CD14-positive monocyte (primary cell): ENCODE data around the gene ARPC1A. TPM values are rescaled to one million over a fixed set of nuclear protein-coding genes. Genes with fewer than 3 reads are reported as not detected.

Source experiments
- DNase-seq, 3 donors: peaks; one replicate each; pipeline ENCODE4 v3.0.0-alpha.2; 2011 to 2022
- H2AFZ ChIP-seq: 2 replicates; pipeline ENCODE4 v1.6.0; 2012; ENCODE audit warnings: mild to moderate bottlenecking, low read depth, low read length, inconsistent platforms; ENCODE audit not compliant: insufficient read depth, poor library complexity, severe bottlenecking
- H3K27ac ChIP-seq, 2 donors: 1 replicate in 1 of 2; 2 replicates in 1 of 2; pipeline ENCODE4 v1.5.1; 2012 to 2013; ENCODE audit warnings: low read length in 2 of 2, control low read depth in 1 of 2, inconsistent platforms in 1 of 2, low read depth in 1 of 2, mild to moderate bottlenecking in 1 of 2
- H3K27me3 ChIP-seq, 2 donors: one replicate each; pipeline versions ENCODE4 v1.6.0 to v1.6.1; 2011 to 2013; ENCODE audit warnings: low read length in 2 of 2; ENCODE audit not compliant: control insufficient read depth in 2 of 2, insufficient read depth in 2 of 2
- H3K36me3 ChIP-seq, 2 donors: replicated peaks in 1 of 2; 1 replicate in 1 of 2; 2 replicates in 1 of 2; pipeline versions ENCODE4 v1.5.1 to v1.6.1; 2012 to 2013; ENCODE audit warnings: low read length in 2 of 2, control low read depth in 1 of 2, inconsistent platforms in 1 of 2, mild to moderate bottlenecking in 1 of 2; ENCODE audit not compliant: insufficient read depth in 2 of 2, control insufficient read depth in 1 of 2
- H3K4me1 ChIP-seq, 2 donors: 1 replicate in 1 of 2; 2 replicates in 1 of 2; pipeline versions ENCODE4 v1.5.1 to v1.6.1; 2012 to 2013; ENCODE audit warnings: low read length in 2 of 2, control low read depth in 1 of 2, inconsistent platforms in 1 of 2, mild to moderate bottlenecking in 1 of 2, moderate library complexity in 1 of 2; ENCODE audit not compliant: insufficient read depth in 2 of 2, control insufficient read depth in 1 of 2
- H3K4me2 ChIP-seq: replicated peaks from 2 replicates; pipeline ENCODE3; 2012; ENCODE audit warnings: low read length, moderate library complexity, mild to moderate bottlenecking; ENCODE audit not compliant: poor library complexity, severe bottlenecking; ENCODE audit errors: extremely low read depth
- H3K4me3 ChIP-seq, 3 experiments: fragments of 200-600 bp in 1 of 3; sonication (generic) in 1 of 3; replicated peaks in 1 of 3; 1 replicate in 2 of 3; 2 replicates in 1 of 3; pipeline ENCODE4 v1.5.1; 2011 to 2013; ENCODE audit warnings: low read length in 3 of 3, mild to moderate bottlenecking in 3 of 3, control low read depth in 2 of 3, low read depth in 2 of 3, inconsistent platforms in 1 of 3, moderate library complexity in 1 of 3
- H3K79me2 ChIP-seq: 2 replicates; pipeline ENCODE4 v1.6.0; 2012; ENCODE audit warnings: mild to moderate bottlenecking, control low read depth, inconsistent platforms, low read length, moderate library complexity; ENCODE audit not compliant: insufficient read depth
- H3K9ac ChIP-seq: 2 replicates; pipeline ENCODE4 v1.6.0; 2017; ENCODE audit warnings: low read length, mild to moderate bottlenecking; ENCODE audit not compliant: insufficient read depth, poor library complexity, severe bottlenecking
- H3K9me3 ChIP-seq, 2 donors: replicated peaks in 1 of 2; 1 replicate in 1 of 2; 2 replicates in 1 of 2; pipeline versions ENCODE4 v1.5.1 to v1.6.1; 2012 to 2013; ENCODE audit warnings: low read length in 2 of 2, control low read depth in 1 of 2; ENCODE audit not compliant: control insufficient read depth in 1 of 2, insufficient read depth in 1 of 2
- H4K20me1 ChIP-seq: 2 replicates; pipeline ENCODE4 v1.6.0; 2012; ENCODE audit warnings: mild to moderate bottlenecking, low read length, control low read depth, moderate library complexity; ENCODE audit not compliant: insufficient read depth
- H3K27ac Mint-ChIP-seq, 7 donors: one replicate each; pipeline ENCODE4 v1.8.0; 2020; ENCODE audit warnings: mild to moderate bottlenecking in 7 of 7, mixed read lengths in 7 of 7, moderate library complexity in 6 of 7, inconsistent platforms in 2 of 7
- H3K27me3 Mint-ChIP-seq, 3 donors: one replicate each; pipeline ENCODE4 v1.8.0; 2021 to 2022; ENCODE audit warnings: low read depth in 3 of 3, mild to moderate bottlenecking in 3 of 3, mixed read lengths in 3 of 3, moderate library complexity in 3 of 3, inconsistent platforms in 1 of 3
- H3K36me3 Mint-ChIP-seq, 2 donors: one replicate each; pipeline ENCODE4 v1.8.0; 2020; ENCODE audit warnings: mixed read lengths in 2 of 2, inconsistent platforms in 1 of 2, mild to moderate bottlenecking in 1 of 2
- H3K4me1 Mint-ChIP-seq: one replicate; pipeline ENCODE4 v1.8.0; 2020; ENCODE audit warnings: mild to moderate bottlenecking, mixed read lengths
- H3K4me3 Mint-ChIP-seq, 2 donors: one replicate each; pipeline ENCODE4 v1.8.0; 2020; ENCODE audit warnings: mild to moderate bottlenecking in 2 of 2, mixed read lengths in 2 of 2, moderate library complexity in 1 of 2
- H3K9me3 Mint-ChIP-seq, 7 donors: one replicate each; pipeline ENCODE4 v1.8.0; 2020 to 2022; ENCODE audit warnings: mixed read lengths in 7 of 7, mild to moderate bottlenecking in 6 of 7, moderate library complexity in 6 of 7, inconsistent platforms in 2 of 7
- WGBS: methylation state at CpG from one replicate; pipeline ENCODE4 v1.1.5; 2013; ENCODE audit warnings: missing lambda C conversion rate; ENCODE audit not compliant: insufficient coverage; 5-methylcytosine and 5-hydroxymethylcytosine counted together
- intact Hi-C, 2 donors: fragments of 100-400 bp; cut with micrococcal nuclease; formaldehyde crosslinking; loops; one replicate each; pipeline versions ENCODE4 v1.15.0 to v1.15.1; 2023
- polyA plus RNA-seq, 3 donors: library from polyadenylated mRNA; depleted of rRNA in 1 of 3; unstranded in 2 of 3; stranded (reverse) in 1 of 3; fragments of 300-500 nt in 2 of 3; fragments of >200 nt in 1 of 3; fragmentation: Illumina TruSeq in 2 of 3; gene quantifications; 1 replicate in 2 of 3; 2 replicates in 1 of 3; pipeline ENCODE4 v1.2.3, GENCODE V29; 2012 to 2021
- TF ChIP-seq, protein P1 (sequence below): fragments of 200-600 bp; IDR thresholded peaks from one replicate; pipeline ENCODE4 v1.8.0; 2022; ENCODE audit warnings: antibody characterized with exemption, mild to moderate bottlenecking

ARPC1A gene
- polyA plus RNA-seq, 3 donors: 71.7 to 107 (median 104) TPM

DNA sequence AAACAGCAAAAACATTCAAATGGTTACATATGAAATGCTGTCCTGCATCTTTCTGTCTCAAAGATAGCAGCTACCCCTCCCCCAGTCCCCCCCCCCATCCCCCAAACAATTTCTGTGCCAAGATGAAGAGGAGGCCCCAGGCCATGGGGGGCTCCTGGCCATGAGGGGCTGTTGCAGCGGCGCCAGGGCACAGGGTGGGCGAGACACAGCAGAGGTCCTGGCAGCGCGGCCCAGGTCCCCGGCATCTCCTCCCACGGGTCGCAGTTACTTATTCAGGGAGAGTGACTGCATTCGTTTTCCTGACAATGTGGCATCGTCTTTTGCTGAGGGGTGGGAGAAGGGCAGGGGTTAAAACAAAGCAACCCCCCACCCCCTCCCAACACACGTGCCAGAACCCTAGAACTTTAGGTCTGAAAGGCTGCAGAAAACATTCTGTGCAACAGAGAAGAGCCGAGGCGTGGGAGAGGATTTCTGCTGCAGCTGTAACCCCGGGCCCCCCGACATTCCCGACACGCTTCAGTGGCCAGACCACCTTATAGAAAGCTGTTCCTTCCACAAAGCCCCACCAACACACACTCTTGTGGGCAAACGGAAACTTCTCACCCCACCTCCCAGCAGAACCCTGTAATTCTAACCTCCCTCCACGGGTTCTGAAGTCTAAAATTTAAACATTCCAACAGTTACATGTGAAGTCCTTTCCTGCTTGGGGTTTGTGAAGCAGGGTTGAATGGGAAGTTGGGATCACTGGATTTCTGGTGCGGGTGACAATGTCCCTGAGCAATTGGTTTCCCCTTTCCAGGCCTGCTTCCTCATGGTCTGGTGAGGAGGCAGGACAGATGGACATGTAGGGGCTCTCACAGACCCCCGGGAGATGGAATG, 71.0 kb downstream of the ARPC1A start:
- Histone ChIP-seq H3K9me3 (no peaks in the 10 kb centered on the region), H4K20me1 (peaks cover 100% of the 10 kb centered on the region), H3K27ac (peak overlapping the region in 1 of 2 donors; percentile 53), H3K9ac (no peak overlapping the region), H3K36me3 (peaks cover 75 to 86% of the 10 kb centered on the region in 2 donors), H3K27me3 (no peaks in the 10 kb centered on the region), H3K79me2 (peaks cover 47% of the 10 kb centered on the region), H2AFZ (no peak overlapping the region), H3K4me2 (no peak overlapping the region), H3K4me1 (peaks cover 12 to 19% of the 10 kb centered on the region in 2 donors), H3K4me3 (no peak overlapping the region)
- Mint-ChIP-seq H3K27ac (peak overlapping the region in 4 of 7 donors; percentile 16 to 76 (median 58)), H3K36me3 (peaks cover 66 to 84% of the 10 kb centered on the region in 2 donors), H3K4me1 (peaks cover 27% of the 10 kb centered on the region), H3K4me3 (no peak overlapping the region), H3K9me3 (peaks cover 0 to 2% (median 0%) of the 10 kb centered on the region in 7 donors), H3K27me3 (no peaks in the 10 kb centered on the region)
- 91% methylated on average over 5 of the region's 21 CpGs for WGBS
- intact Hi-C loops: no loop called here
- TF ChIP-seq, protein P1, sequence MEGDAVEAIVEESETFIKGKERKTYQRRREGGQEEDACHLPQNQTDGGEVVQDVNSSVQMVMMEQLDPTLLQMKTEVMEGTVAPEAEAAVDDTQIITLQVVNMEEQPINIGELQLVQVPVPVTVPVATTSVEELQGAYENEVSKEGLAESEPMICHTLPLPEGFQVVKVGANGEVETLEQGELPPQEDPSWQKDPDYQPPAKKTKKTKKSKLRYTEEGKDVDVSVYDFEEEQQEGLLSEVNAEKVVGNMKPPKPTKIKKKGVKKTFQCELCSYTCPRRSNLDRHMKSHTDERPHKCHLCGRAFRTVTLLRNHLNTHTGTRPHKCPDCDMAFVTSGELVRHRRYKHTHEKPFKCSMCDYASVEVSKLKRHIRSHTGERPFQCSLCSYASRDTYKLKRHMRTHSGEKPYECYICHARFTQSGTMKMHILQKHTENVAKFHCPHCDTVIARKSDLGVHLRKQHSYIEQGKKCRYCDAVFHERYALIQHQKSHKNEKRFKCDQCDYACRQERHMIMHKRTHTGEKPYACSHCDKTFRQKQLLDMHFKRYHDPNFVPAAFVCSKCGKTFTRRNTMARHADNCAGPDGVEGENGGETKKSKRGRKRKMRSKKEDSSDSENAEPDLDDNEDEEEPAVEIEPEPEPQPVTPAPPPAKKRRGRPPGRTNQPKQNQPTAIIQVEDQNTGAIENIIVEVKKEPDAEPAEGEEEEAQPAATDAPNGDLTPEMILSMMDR: no peak
- DNase-seq: no peak

DNA sequence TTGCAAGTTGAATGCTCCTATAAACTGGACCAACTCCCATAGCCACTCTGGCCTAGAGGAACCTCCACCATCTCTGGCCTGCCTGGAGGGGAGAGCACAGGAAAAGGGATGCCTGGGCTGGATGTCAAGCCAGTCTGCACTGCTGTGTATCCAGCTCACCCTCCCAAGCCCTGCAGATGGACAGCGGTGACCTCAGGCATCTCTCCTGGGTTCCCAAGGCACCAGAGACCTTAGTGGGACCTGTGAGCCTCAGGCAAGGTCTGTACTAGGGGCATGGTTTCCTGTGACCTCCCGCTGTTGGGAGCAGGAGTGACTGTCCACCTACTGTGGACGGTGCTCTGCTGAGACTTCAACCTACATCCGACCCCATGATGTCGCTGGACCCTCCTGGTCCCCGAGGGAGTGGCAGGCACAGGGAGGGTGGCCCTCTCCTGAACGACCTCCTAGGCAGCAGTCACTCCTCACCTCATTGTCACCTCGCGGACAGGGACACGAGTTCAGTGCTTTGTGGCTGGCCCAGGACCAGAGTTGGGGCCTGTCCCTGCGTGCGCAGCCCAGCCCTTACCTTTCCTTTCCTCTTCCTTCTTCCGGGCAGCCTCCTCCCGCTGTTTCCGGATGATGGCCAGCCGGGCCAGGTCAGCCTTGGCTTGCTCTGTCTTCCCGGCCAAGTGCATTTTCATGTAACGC, 71.7 kb downstream of the ARPC1A start:
- peaks cover 6 to 12% of the 10 kb centered on the region in 2 donors for H3K4me1 ChIP-seq
- H3K36me3 Mint-ChIP-seq: peaks cover 63 to 82% of the 10 kb centered on the region in 2 donors
- no peaks in the 10 kb centered on the region for H3K27me3 Mint-ChIP-seq
- H3K27me3 ChIP-seq: no peaks in the 10 kb centered on the region
- peaks cover 95% of the 10 kb centered on the region for H4K20me1 ChIP-seq
- peak overlapping the region in 1 of 2 donors; percentile 53 for H3K27ac ChIP-seq
- intact Hi-C loops: no loop called here
- H3K4me1 Mint-ChIP-seq: peaks cover 22% of the 10 kb centered on the region
- no peak overlapping the region for H3K4me2 ChIP-seq
- TF ChIP-seq, protein P1: no peak
- H3K4me3 Mint-ChIP-seq: no peak overlapping the region
- peaks cover 68 to 84% of the 10 kb centered on the region in 2 donors for H3K36me3 ChIP-seq
- 88% methylated on average over 11 of the region's 18 CpGs for WGBS
- H3K4me3 ChIP-seq: no peak overlapping the region
- no peaks in the 10 kb centered on the region for H3K9me3 ChIP-seq
- H2AFZ ChIP-seq: no peak overlapping the region
- H3K9ac ChIP-seq: no peak overlapping the region
- H3K79me2 ChIP-seq: peaks cover 39% of the 10 kb centered on the region
- no peak for DNase-seq
- peak overlapping the region in 6 of 7 donors; percentile 41 to 81 (median 56) for H3K27ac Mint-ChIP-seq
- H3K9me3 Mint-ChIP-seq: peaks cover 0 to 2% (median 0%) of the 10 kb centered on the region in 7 donors
